ENCODE results near the gene GJA3. TPM values are rescaled to one million over a fixed set of nuclear protein-coding genes. Genes with fewer than 3 reads are reported as not detected.

Gene GJA3
- total and polyA plus RNA-seq, 2 donors (not counting 1 experiment from before 2014, with no cell fraction given), result 0.28 to 0.59 TPM

GRCh38 chr13:20141238-20142022 is 19.4 kb downstream of the GJA3 start:
- no peak for ATAC-seq (ENCODE audit: low read depth)
- POLR2A ChIA-PET, result no interaction called here
- intact Hi-C loops (cut with micrococcal nuclease), result no loop called here

More at GRCh38 chr13:20141238-20142022, 19.4 kb downstream of the GJA3 start:
- H3K4me2 ChIP-seq (replicated peaks; ENCODE audit: low read depth, low read length, poor library complexity, severe bottlenecking), result peak overlapping the region; percentile 40
- no peaks in the 10 kb centered on the region for H3K36me3 ChIP-seq (replicated peaks in 1 of 2; ENCODE audit: control extremely low read depth in 1 of 2, control insufficient read depth in 1 of 2, extremely low read depth in 1 of 2, insufficient read depth in 2 of 2, low read length in 1 of 2)
- peaks cover 4% of the 10 kb centered on the region for H4K20me1 ChIP-seq (ENCODE audit: control insufficient read depth, insufficient read depth, low read length, poor library complexity, severe bottlenecking)
- H3K27me3 ChIP-seq (replicated peaks in 1 of 4; ENCODE audit: control extremely low read depth in 1 of 4, control insufficient read depth in 3 of 4, insufficient read depth in 4 of 4, low read length in 3 of 4), result peaks cover 0 to 33% (median 13%) of the 10 kb centered on the region in 4 experiments
- Mint-ChIP-seq H3K27ac (no peak overlapping the region), H3K27me3 (peaks cover 52% of the 10 kb centered on the region), H3K4me3 (no peak overlapping the region), H3K4me1 (peaks cover 4% of the 10 kb centered on the region), H3K9me3 (ENCODE audit: insufficient read depth) (no peaks in the 10 kb centered on the region)
- H3K4me3 ChIP-seq (ENCODE audit: control extremely low read depth in 1 of 5, extremely low read depth in 1 of 5, insufficient read depth in 1 of 5, low read depth in 2 of 5, low read length in 4 of 5), result no peak overlapping the region
- TF ChIP-seq CTCF (IDR thresholded peaks at IDR 0.05), result no peak
- no peak for TF ChIP-seq EZH2 (IDR thresholded peaks at IDR 0.05; ENCODE audit: borderline replicate concordance, insufficient read depth, low read depth, low read length, poor library complexity, severe bottlenecking)
- H3K4me1 ChIP-seq (ENCODE audit: control insufficient read depth in 2 of 2, insufficient read depth in 2 of 2, low read length in 2 of 2), result peaks cover 9 to 13% of the 10 kb centered on the region in 2 donors
- DNase-seq, result no peak
- CTCF ChIA-PET, result no interaction called here
- H3K9ac ChIP-seq (ENCODE audit: low read length), result no peak overlapping the region
- whole genome bisulfite sequencing (ENCODE audit: insufficient coverage), result 73% methylated on average over 11 of the region's 14 CpGs
- H2AFZ ChIP-seq (ENCODE audit: insufficient read depth, low read depth, low read length, poor library complexity, severe bottlenecking), result no peak overlapping the region
- no peaks in the 10 kb centered on the region for H3K79me2 ChIP-seq (ENCODE audit: control insufficient read depth, insufficient read depth, low read length)
- peaks cover 0 to 10% (median 0%) of the 10 kb centered on the region in 3 donors for H3K9me3 ChIP-seq (ENCODE audit: control extremely low read depth in 1 of 3, control insufficient read depth in 2 of 3, insufficient read depth in 1 of 3, low read length in 2 of 3)
- H3K27ac ChIP-seq (ENCODE audit: low read length in 2 of 2), result no peak overlapping the region
